Endodermal cell (in vitro differentiated cells): ENCODE data around the gene STK38. TPM values are rescaled to one million over a fixed set of nuclear protein-coding genes. Genes with fewer than 3 reads are reported as not detected.

Source experiments
- DNase-seq: peaks from one replicate; pipeline ENCODE4 v3.0.0-alpha.2; 2017
- H3K27ac ChIP-seq: 2 replicates; pipeline ENCODE4 v1.5.1; 2013; ENCODE audit warnings: mild to moderate bottlenecking, low read depth, low read length, moderate library complexity
- H3K27me3 ChIP-seq: 2 replicates; pipeline ENCODE4 v1.6.1; 2013; ENCODE audit warnings: mild to moderate bottlenecking, low read length, moderate library complexity; ENCODE audit not compliant: insufficient read depth, control insufficient read depth, poor library complexity, severe bottlenecking
- H3K36me3 ChIP-seq: 2 replicates; pipeline ENCODE4 v1.7.0; 2013; ENCODE audit warnings: mild to moderate bottlenecking, low read length, moderate library complexity; ENCODE audit not compliant: control insufficient read depth, insufficient read depth
- H3K4me1 ChIP-seq: one replicate; pipeline ENCODE4 v1.7.0; 2013; ENCODE audit warnings: low read length; ENCODE audit not compliant: control insufficient read depth, insufficient read depth
- H3K4me3 ChIP-seq: 2 replicates; pipeline ENCODE4 v1.5.1; 2013; ENCODE audit warnings: mild to moderate bottlenecking, low read length, moderate library complexity
- H3K9ac ChIP-seq: 2 replicates; pipeline ENCODE4 v1.6.1; 2013; ENCODE audit warnings: mild to moderate bottlenecking, low read length, moderate library complexity; ENCODE audit not compliant: poor library complexity, severe bottlenecking; ENCODE audit errors: extremely low read depth
- H3K9me3 ChIP-seq: 2 replicates; pipeline ENCODE4 v1.6.1; 2013; ENCODE audit warnings: mild to moderate bottlenecking, low read length, moderate library complexity; ENCODE audit not compliant: control insufficient read depth
- H3K27ac Mint-ChIP-seq: 2 replicates; pipeline ENCODE4 v1.8.0; 2020; ENCODE audit warnings: mixed read lengths
- H3K27me3 Mint-ChIP-seq: 2 replicates; pipeline ENCODE4 v1.8.0; 2021; ENCODE audit warnings: mild to moderate bottlenecking, mixed read lengths; ENCODE audit not compliant: insufficient read depth
- H3K36me3 Mint-ChIP-seq: 2 replicates; pipeline ENCODE4 v1.8.0; 2020; ENCODE audit warnings: low read depth, mixed read lengths
- H3K4me1 Mint-ChIP-seq: 2 replicates; pipeline ENCODE4 v1.8.0; 2020; ENCODE audit warnings: mixed read lengths
- H3K4me3 Mint-ChIP-seq: 2 replicates; pipeline ENCODE4 v1.8.0; 2020; ENCODE audit warnings: mild to moderate bottlenecking, moderate library complexity, mixed read lengths
- H3K9me3 Mint-ChIP-seq: 2 replicates; pipeline ENCODE4 v1.8.0; 2020; ENCODE audit warnings: mild to moderate bottlenecking, mixed read lengths
- WGBS, 2 experiments: methylation state at CpG; one replicate each; pipeline versions ENCODE4 v1.1.5 to v1.1.7; 2013; ENCODE audit warnings: missing lambda C conversion rate in 2 of 2, mixed read lengths in 1 of 2; ENCODE audit not compliant: insufficient coverage in 1 of 2, insufficient read length in 1 of 2; 5-methylcytosine and 5-hydroxymethylcytosine counted together
- total RNA-seq, 2 donors: library from RNA; stranded (reverse); fragmentation: NEBNext Ultra II Directional in 1 of 2; extraction: Animal tissue kit (Norgen Biotek cat#: 25700) in 1 of 2; gene quantifications; 2 replicates in 1 of 2; 3 replicates in 1 of 2; pipeline ENCODE4 v1.2.1, GENCODE V29; 2021
- TF ChIP-seq, protein P1 (sequence below): fragments of 200-600 bp; sonication (generic); conservative IDR thresholded peaks from 2 replicates; pipeline ENCODE4 v1.5.0; 2021; ENCODE audit warnings: antibody characterized with exemption, mild to moderate bottlenecking

Gene STK38
- total RNA-seq, 2 donors from 2014 or later: 35.2 to 38.3 TPM

- Histone ChIP-seq H3K9ac (no peak overlapping the region), H3K36me3 (peaks cover 64% of the 10 kb centered on the region), H3K27ac (no peak overlapping the region), H3K4me3 (no peak overlapping the region), H3K27me3 (no peaks in the 10 kb centered on the region), H3K9me3 (no peaks in the 10 kb centered on the region), H3K4me1 (peaks cover 17% of the 10 kb centered on the region)
- peaks cover 57% of the 10 kb centered on the region for H3K36me3 Mint-ChIP-seq
- H3K27me3 Mint-ChIP-seq: no peaks in the 10 kb centered on the region
- no peak overlapping the region for H3K4me3 Mint-ChIP-seq
- H3K27ac Mint-ChIP-seq: no peak overlapping the region
- TF ChIP-seq, protein P1, sequence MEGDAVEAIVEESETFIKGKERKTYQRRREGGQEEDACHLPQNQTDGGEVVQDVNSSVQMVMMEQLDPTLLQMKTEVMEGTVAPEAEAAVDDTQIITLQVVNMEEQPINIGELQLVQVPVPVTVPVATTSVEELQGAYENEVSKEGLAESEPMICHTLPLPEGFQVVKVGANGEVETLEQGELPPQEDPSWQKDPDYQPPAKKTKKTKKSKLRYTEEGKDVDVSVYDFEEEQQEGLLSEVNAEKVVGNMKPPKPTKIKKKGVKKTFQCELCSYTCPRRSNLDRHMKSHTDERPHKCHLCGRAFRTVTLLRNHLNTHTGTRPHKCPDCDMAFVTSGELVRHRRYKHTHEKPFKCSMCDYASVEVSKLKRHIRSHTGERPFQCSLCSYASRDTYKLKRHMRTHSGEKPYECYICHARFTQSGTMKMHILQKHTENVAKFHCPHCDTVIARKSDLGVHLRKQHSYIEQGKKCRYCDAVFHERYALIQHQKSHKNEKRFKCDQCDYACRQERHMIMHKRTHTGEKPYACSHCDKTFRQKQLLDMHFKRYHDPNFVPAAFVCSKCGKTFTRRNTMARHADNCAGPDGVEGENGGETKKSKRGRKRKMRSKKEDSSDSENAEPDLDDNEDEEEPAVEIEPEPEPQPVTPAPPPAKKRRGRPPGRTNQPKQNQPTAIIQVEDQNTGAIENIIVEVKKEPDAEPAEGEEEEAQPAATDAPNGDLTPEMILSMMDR: no peak
- 97 to 100% methylated on average over 4 of the region's 4 CpGs for WGBS, 2 experiments
- DNase-seq: no peak
- no peaks in the 10 kb centered on the region for H3K9me3 Mint-ChIP-seq
- peaks cover 17% of the 10 kb centered on the region for H3K4me1 Mint-ChIP-seq
Measured at GRCh38 chr6:36492092-36492491, 55.2 kb downstream of the STK38 start.

DNA sequence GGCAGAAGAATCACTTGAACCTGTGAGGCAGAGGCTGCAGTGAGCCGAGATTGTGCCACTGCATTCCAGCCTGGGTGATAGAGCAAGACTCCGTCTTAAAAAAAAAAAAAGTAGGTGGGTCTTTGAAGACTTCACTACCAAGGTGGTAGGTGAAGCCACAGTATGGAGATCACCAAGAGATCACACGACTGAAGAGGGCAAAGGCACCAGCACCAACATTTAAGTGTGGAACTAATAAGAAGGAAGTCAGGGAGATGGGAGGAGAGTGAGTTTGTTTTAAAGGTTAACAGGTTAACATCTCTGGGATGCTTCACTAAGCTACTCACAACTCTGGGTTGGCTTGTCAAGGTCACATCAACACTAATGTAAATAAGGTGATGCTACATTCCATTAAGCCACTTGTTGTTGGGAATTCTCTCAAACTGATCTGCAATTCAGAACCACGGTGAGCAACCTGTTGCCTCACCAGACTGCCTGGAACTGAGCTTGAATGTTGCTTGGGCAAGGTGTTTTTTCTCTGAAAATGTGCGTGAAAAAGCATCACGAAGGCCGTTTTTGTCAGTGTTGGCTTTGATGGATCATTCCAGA, 55.8 kb downstream of the STK38 start:
- no peaks in the 10 kb centered on the region for H3K27me3 ChIP-seq
- no peak overlapping the region for H3K4me3 ChIP-seq
- DNase-seq: peak; percentile 56
- Mint-ChIP-seq H3K36me3 (peaks cover 57% of the 10 kb centered on the region), H3K4me3 (no peak overlapping the region), H3K9me3 (no peaks in the 10 kb centered on the region), H3K27ac (peak overlapping the region; percentile 44), H3K4me1 (peaks cover 17% of the 10 kb centered on the region), H3K27me3 (no peaks in the 10 kb centered on the region)
- H3K9me3 ChIP-seq: no peaks in the 10 kb centered on the region
- TF ChIP-seq, protein P1: no peak
- H3K27ac ChIP-seq: no peak overlapping the region
- H3K36me3 ChIP-seq: peaks cover 62% of the 10 kb centered on the region
- peaks cover 17% of the 10 kb centered on the region for H3K4me1 ChIP-seq
- H3K9ac ChIP-seq: no peak overlapping the region
- WGBS, 2 experiments: 95 to 96% methylated on average over 7 of the region's 7 CpGs

- H3K9me3 Mint-ChIP-seq: no peaks in the 10 kb centered on the region
- Histone ChIP-seq H3K9me3 (no peaks in the 10 kb centered on the region), H3K4me1 (peaks cover 12% of the 10 kb centered on the region), H3K9ac (no peak overlapping the region), H3K4me3 (no peak overlapping the region), H3K36me3 (peaks cover 56% of the 10 kb centered on the region), H3K27me3 (no peaks in the 10 kb centered on the region), H3K27ac (no peak overlapping the region)
- peaks cover 12% of the 10 kb centered on the region for H3K4me1 Mint-ChIP-seq
- no peak for DNase-seq
- H3K36me3 Mint-ChIP-seq: peaks cover 53% of the 10 kb centered on the region
- H3K4me3 Mint-ChIP-seq: no peak overlapping the region
- no peak overlapping the region for H3K27ac Mint-ChIP-seq
- WGBS, 2 experiments: 92 to 95% methylated on average over 4 of the region's 4 CpGs
- no peaks in the 10 kb centered on the region for H3K27me3 Mint-ChIP-seq
- TF ChIP-seq, protein P1: no peak
Measured at GRCh38 chr6:36489426-36489825, 57.9 kb downstream of the STK38 start.
